ENCODE data around the gene VCAN. TPM values are rescaled to one million over a fixed set of nuclear protein-coding genes. Genes with fewer than 3 reads are reported as not detected.

VCAN gene
- total RNA-seq, 1 experiment from 2014 or later: 31.4 TPM

- no peak overlapping the region for H3K27ac Mint-ChIP-seq (ENCODE audit: unreplicated experiment)
- no peak for TF ChIP-seq CTCF (IDR thresholded peaks at IDR 0.05; ENCODE audit: unreplicated experiment)
- no peak overlapping the region for H3K4me3 Mint-ChIP-seq (ENCODE audit: low read depth, unreplicated experiment)
- peaks cover 4% of the 10 kb centered on the region for H3K9me3 Mint-ChIP-seq (ENCODE audit: low read depth, unreplicated experiment)
- DNase-seq: no peak
- H3K36me3 Mint-ChIP-seq (ENCODE audit: insufficient read depth, unreplicated experiment): no peaks in the 10 kb centered on the region
- CTCF ChIA-PET: no interaction called here
- peaks cover 22% of the 10 kb centered on the region for H3K4me1 Mint-ChIP-seq (ENCODE audit: low read depth, unreplicated experiment)
- no TSS peak for BruUV-seq (replicated peaks)
- no peaks in the 10 kb centered on the region for H3K27me3 Mint-ChIP-seq (ENCODE audit: unreplicated experiment)
- intact Hi-C loops (cut with micrococcal nuclease; ENCODE audit: unreplicated experiment): no loop called here
Measured at GRCh38 chr5:83507431-83507830, 35.9 kb downstream of the VCAN start.

- Mint-ChIP-seq H3K36me3 (ENCODE audit: insufficient read depth, unreplicated experiment) (no peaks in the 10 kb centered on the region), H3K9me3 (ENCODE audit: low read depth, unreplicated experiment) (peaks cover 4% of the 10 kb centered on the region), H3K27ac (ENCODE audit: unreplicated experiment) (peak overlapping the region; percentile 29), H3K27me3 (ENCODE audit: unreplicated experiment) (no peaks in the 10 kb centered on the region), H3K4me3 (ENCODE audit: low read depth, unreplicated experiment) (no peak overlapping the region), H3K4me1 (ENCODE audit: low read depth, unreplicated experiment) (peaks cover 22% of the 10 kb centered on the region)
- no peak for TF ChIP-seq CTCF (IDR thresholded peaks at IDR 0.05; ENCODE audit: unreplicated experiment)
- no TSS peak for BruUV-seq (replicated peaks)
- DNase-seq: peak; percentile 14
- CTCF ChIA-PET: interaction anchor here (1.1 kb wide), 1 partner anchor 36 kb away, joined by 3 read pairs; no protein-coding TSS in a partner anchor
- intact Hi-C loops (cut with micrococcal nuclease; ENCODE audit: unreplicated experiment): no loop called here
Measured at GRCh38 chr5:83509540-83509939, 38.0 kb downstream of the VCAN start.

GRCh38 chr5:83510260-83510659, 38.7 kb downstream of the VCAN start:
- Mint-ChIP-seq H3K4me1 (ENCODE audit: low read depth, unreplicated experiment) (peaks cover 22% of the 10 kb centered on the region), H3K4me3 (ENCODE audit: low read depth, unreplicated experiment) (no peak overlapping the region), H3K36me3 (ENCODE audit: insufficient read depth, unreplicated experiment) (no peaks in the 10 kb centered on the region), H3K27me3 (ENCODE audit: unreplicated experiment) (no peaks in the 10 kb centered on the region), H3K27ac (ENCODE audit: unreplicated experiment) (peak overlapping the region; percentile 29), H3K9me3 (ENCODE audit: low read depth, unreplicated experiment) (peaks cover 4% of the 10 kb centered on the region)
- CTCF ChIA-PET: interaction anchor here (1.1 kb wide), 1 partner anchor 37 kb away, joined by 3 read pairs; no protein-coding TSS in a partner anchor
- no peak for DNase-seq
- intact Hi-C loops (cut with micrococcal nuclease; ENCODE audit: unreplicated experiment): no loop called here
- BruUV-seq (replicated peaks): no TSS peak
- no peak for TF ChIP-seq CTCF (IDR thresholded peaks at IDR 0.05; ENCODE audit: unreplicated experiment)

GRCh38 chr5:83512061-83512745, 40.7 kb downstream of the VCAN start:
- no TSS peak for BruUV-seq (replicated peaks)
- Mint-ChIP-seq H3K36me3 (ENCODE audit: insufficient read depth, unreplicated experiment) (no peaks in the 10 kb centered on the region), H3K27ac (ENCODE audit: unreplicated experiment) (no peak overlapping the region)

More at GRCh38 chr5:83512061-83512745, 40.7 kb downstream of the VCAN start:
- Mint-ChIP-seq H3K27me3 (ENCODE audit: unreplicated experiment) (no peaks in the 10 kb centered on the region), H3K9me3 (ENCODE audit: low read depth, unreplicated experiment) (no peaks in the 10 kb centered on the region), H3K4me1 (ENCODE audit: low read depth, unreplicated experiment) (peaks cover 22% of the 10 kb centered on the region), H3K4me3 (ENCODE audit: low read depth, unreplicated experiment) (no peak overlapping the region)
- CTCF ChIA-PET: no interaction called here
- TF ChIP-seq CTCF (IDR thresholded peaks at IDR 0.05; ENCODE audit: unreplicated experiment): no peak
- intact Hi-C loops (cut with micrococcal nuclease; ENCODE audit: unreplicated experiment): no loop called here
- no peak for DNase-seq
